DND-41 (cell line): ENCODE data around the gene SNX9.
A peak's percentile ranks its signal among the peaks of the same experiment; 100 is the strongest.

ENCODE experiments used
- ATAC-seq: fragments of 200-7000 bp; cut with Tn5 transposase; 3 replicates; pipeline ENCODE4 v1.9.1; 2021; ENCODE audit warnings: low read depth; ENCODE audit not compliant: insufficient read depth
- DNase-seq: peaks from one replicate; pipeline ENCODE4 v3.0.0-alpha.2; 2020
- H2AFZ ChIP-seq: 2 replicates; pipeline ENCODE4 v1.6.0; 2012; ENCODE audit warnings: low read depth, low read length
- H3K27ac ChIP-seq: 2 replicates; pipeline ENCODE4 v1.5.1; 2012; ENCODE audit warnings: low read length, inconsistent platforms
- H3K27me3 ChIP-seq: fragments of 200-600 bp; sonication (generic); 2 replicates; pipeline ENCODE4 v1.6.0; 2012; ENCODE audit warnings: low read length, mild to moderate bottlenecking, inconsistent platforms; ENCODE audit not compliant: insufficient read depth, poor library complexity
- H3K36me3 ChIP-seq: 2 replicates; pipeline ENCODE4 v1.5.1; 2012; ENCODE audit warnings: low read length, inconsistent platforms; ENCODE audit not compliant: insufficient read depth
- H3K4me1 ChIP-seq: 2 replicates; pipeline ENCODE4 v1.5.1; 2012; ENCODE audit warnings: mild to moderate bottlenecking, low read length; ENCODE audit not compliant: insufficient read depth
- H3K4me2 ChIP-seq: 2 replicates; pipeline ENCODE4 v1.6.0; 2012; ENCODE audit warnings: mild to moderate bottlenecking, moderate library complexity, low read length, inconsistent platforms; ENCODE audit not compliant: insufficient read depth
- H3K4me3 ChIP-seq, 2 experiments: fragments of 200-600 bp in 1 of 2; shearing (Covaris generic) in 1 of 2; 2 replicates each; pipeline ENCODE4 v1.5.1; 2012 to 2016; ENCODE audit warnings: inconsistent platforms in 2 of 2, low read length in 2 of 2, mild to moderate bottlenecking in 2 of 2, low read depth in 1 of 2, moderate library complexity in 1 of 2
- H3K79me2 ChIP-seq: 2 replicates; pipeline ENCODE4 v1.6.0; 2012; ENCODE audit warnings: low read length, inconsistent platforms; ENCODE audit not compliant: insufficient read depth
- H3K9ac ChIP-seq: 2 replicates; pipeline ENCODE4 v1.6.0; 2012; ENCODE audit warnings: low read depth, mild to moderate bottlenecking, inconsistent platforms, low read length, moderate library complexity
- H3K9me3 ChIP-seq: 2 replicates; pipeline ENCODE4 v1.5.1; 2012; ENCODE audit warnings: low read length, moderate library complexity, mild to moderate bottlenecking, inconsistent platforms; ENCODE audit not compliant: insufficient read depth, severe bottlenecking
- H4K20me1 ChIP-seq: 2 replicates; pipeline ENCODE4 v1.6.0; 2012; ENCODE audit warnings: low read length; ENCODE audit not compliant: insufficient read depth
- CTCF ChIP-seq: IDR thresholded peaks from 2 replicates; pipeline ENCODE4 v1.5.1; 2012; ENCODE audit warnings: borderline replicate concordance, low read length, moderate library complexity, mild to moderate bottlenecking; ENCODE audit not compliant: poor library complexity, severe bottlenecking; ENCODE audit errors: extremely low read depth
- EZH2 ChIP-seq: IDR thresholded peaks from 3 replicates; pipeline ENCODE4 v1.6.1; 2012; ENCODE audit warnings: borderline replicate concordance, low read depth, mild to moderate bottlenecking, moderate library complexity, low read length, inconsistent platforms; ENCODE audit not compliant: severe bottlenecking

The SNX9 gene

DNA sequence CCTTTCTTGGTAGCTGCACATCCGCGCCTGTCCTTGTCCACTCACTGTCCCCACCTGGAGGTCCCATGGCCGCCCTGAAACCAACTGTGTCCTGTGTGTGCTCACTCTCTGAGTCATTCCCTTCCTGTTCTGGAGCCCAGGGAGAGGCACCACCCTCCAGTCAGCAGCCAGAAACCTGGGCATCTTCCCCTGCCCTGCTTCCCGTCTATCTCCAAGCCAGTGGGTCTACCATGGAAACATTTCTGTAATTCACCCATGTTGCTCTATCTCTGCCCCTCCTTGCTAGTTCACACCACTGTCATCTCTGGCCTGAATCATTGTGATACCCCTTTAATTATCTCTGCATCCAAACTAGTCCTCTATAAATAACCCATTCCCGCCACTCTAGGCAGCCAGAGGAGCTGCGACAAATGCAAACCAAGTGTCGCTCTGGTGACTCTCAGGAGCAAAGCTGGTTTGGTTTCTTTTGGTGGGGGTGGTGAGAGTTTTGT lies 129.9 kb downstream of the SNX9 start:
- H3K36me3 ChIP-seq = no peaks in the 10 kb centered on the region
- no peaks in the 10 kb centered on the region for H3K27me3 ChIP-seq
- no peaks in the 10 kb centered on the region for H3K79me2 ChIP-seq
- H4K20me1 ChIP-seq = no peaks in the 10 kb centered on the region
- H3K4me3 ChIP-seq = no peak overlapping the region
- H3K4me2 ChIP-seq = no peak overlapping the region
- H3K27ac ChIP-seq = no peak overlapping the region
- no peak for ATAC-seq
- H3K9ac ChIP-seq = no peak overlapping the region
- peaks cover 6% of the 10 kb centered on the region for H3K9me3 ChIP-seq
- no peak for DNase-seq
- TF ChIP-seq CTCF = no peak
- TF ChIP-seq EZH2 = no peak
- no peak overlapping the region for H2AFZ ChIP-seq
- no peaks in the 10 kb centered on the region for H3K4me1 ChIP-seq

- Histone ChIP-seq H3K4me3 (no peak overlapping the region), H3K4me2 (no peak overlapping the region), H3K27me3 (no peaks in the 10 kb centered on the region), H3K79me2 (no peaks in the 10 kb centered on the region), H2AFZ (no peak overlapping the region), H3K9me3 (peaks cover 10% of the 10 kb centered on the region), H3K4me1 (no peaks in the 10 kb centered on the region), H3K36me3 (no peaks in the 10 kb centered on the region), H4K20me1 (no peaks in the 10 kb centered on the region), H3K27ac (0 out of 2 replicates have a peak overlapping the region, but pooled peaks have one; percentile 31), H3K9ac (no peak overlapping the region)
- ATAC-seq (0 out of 3 replicates have a peak, but pooled peaks have one; percentile 27), DNase-seq (no peak)
- TF ChIP-seq EZH2 (no peak), CTCF (no peak)
Measured at GRCh38 chr6:157953580-157954091, 130.6 kb downstream of the SNX9 start.

DNA sequence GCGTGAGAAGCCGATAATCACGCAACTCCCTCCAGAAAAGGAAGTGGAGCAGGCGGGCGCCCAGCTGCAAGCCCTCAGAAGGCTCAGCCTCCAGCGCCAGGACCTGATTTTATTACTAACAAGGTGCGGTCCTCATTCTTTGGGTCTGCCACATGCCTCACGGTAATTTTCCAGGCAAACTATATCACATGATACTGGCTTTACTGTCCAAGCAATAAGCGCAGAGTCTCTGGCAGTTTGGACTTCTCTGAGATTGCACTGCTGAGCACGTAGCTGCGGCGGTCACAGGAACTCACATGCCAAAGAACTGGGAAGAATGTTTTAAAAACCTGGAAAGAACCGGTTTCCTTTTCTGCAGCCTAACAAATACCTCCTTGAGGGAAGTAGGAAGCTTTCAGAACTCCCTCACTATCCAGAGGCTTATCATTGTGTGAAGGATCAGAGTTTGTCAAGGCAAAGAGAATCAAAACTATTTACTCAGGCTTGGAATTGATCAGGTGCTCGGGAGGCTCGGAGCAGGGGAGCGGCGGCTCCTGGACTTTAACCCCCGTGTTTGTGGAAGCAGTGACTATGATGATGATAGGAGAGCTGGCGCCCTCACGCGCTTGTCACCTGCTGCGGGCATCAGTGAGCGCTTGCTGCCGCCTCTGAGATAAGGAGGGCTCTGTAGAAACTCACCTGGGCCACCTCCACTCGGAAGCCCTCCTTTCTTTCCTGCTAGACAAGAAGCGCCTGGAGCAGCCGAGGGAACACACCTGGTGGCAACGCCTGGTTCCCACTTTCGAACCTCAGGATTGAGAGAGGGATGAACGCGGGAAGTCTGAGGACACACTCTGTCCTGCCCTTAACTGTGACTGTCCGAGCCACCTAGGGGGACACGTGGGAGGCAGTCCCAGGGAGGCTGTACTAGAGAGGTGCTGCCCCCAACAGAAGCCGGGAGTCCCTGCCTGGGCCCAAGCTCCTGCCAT lies 131.4 kb downstream of the SNX9 start:
- H3K27ac ChIP-seq = no peak overlapping the region
- H3K4me3 ChIP-seq = no peak overlapping the region
- DNase-seq (no peak), ATAC-seq (no peak)
- H3K27me3 ChIP-seq = no peaks in the 10 kb centered on the region
- no peaks in the 10 kb centered on the region for H3K4me1 ChIP-seq
- TF ChIP-seq CTCF (no peak), EZH2 (no peak)
- no peaks in the 10 kb centered on the region for H3K36me3 ChIP-seq
- no peak overlapping the region for H3K9ac ChIP-seq
- no peaks in the 10 kb centered on the region for H4K20me1 ChIP-seq
- H2AFZ ChIP-seq = no peak overlapping the region
- H3K4me2 ChIP-seq = no peak overlapping the region
- no peaks in the 10 kb centered on the region for H3K79me2 ChIP-seq
- peaks cover 18% of the 10 kb centered on the region for H3K9me3 ChIP-seq
